CD4-positive, alpha-beta memory T cell (primary cell): ENCODE data around the gene CACNA1C. TPM values are rescaled to one million over a fixed set of nuclear protein-coding genes. Genes with fewer than 3 reads are reported as not detected.

ENCODE experiments used
- CTCF ChIA-PET: fragments of 350-600 bp; sonication (Branson Sonifier 250); formaldehyde crosslinking; loops from one replicate; lab custom pipeline; 2021; ENCODE audit warnings: inconsistent platforms; ENCODE audit not compliant: partially characterized antibody; lab: Charles Lee
- POLR2A ChIA-PET: fragments of 350-600 bp; sonication (Branson Sonifier 250); formaldehyde crosslinking; loops from one replicate; lab custom pipeline; 2021; ENCODE audit not compliant: partially characterized antibody; lab: Charles Lee
- DNase-seq, 5 donors: peaks; one replicate each; pipeline versions ENCODE4 v3.0.0 to v3.0.0-alpha.2; 2020 to 2022; ENCODE audit warnings: mixed read lengths in 1 of 5
- H3K27ac ChIP-seq: one replicate; pipeline ENCODE4 v1.7.0; 2013; ENCODE audit warnings: low read depth, low read length
- H3K27me3 ChIP-seq: 2 replicates; pipeline ENCODE4 v1.7.0; 2013; ENCODE audit warnings: mild to moderate bottlenecking, low read length, moderate library complexity; ENCODE audit not compliant: insufficient read depth
- H3K36me3 ChIP-seq: 2 replicates; pipeline ENCODE4 v1.7.0; 2013; ENCODE audit warnings: mild to moderate bottlenecking, low read length, moderate library complexity; ENCODE audit not compliant: insufficient read depth
- H3K4me1 ChIP-seq: 2 replicates; pipeline ENCODE4 v1.7.0; 2013; ENCODE audit warnings: mild to moderate bottlenecking, low read length, moderate library complexity; ENCODE audit not compliant: insufficient read depth
- H3K4me3 ChIP-seq, 2 donors: one replicate each; pipeline ENCODE4 v1.7.0; 2013; ENCODE audit warnings: low read length in 2 of 2, mild to moderate bottlenecking in 1 of 2
- H3K9me3 ChIP-seq, 2 donors: one replicate each; pipeline ENCODE4 v1.7.0; 2013; ENCODE audit warnings: low read length in 2 of 2, control low read depth in 1 of 2; ENCODE audit not compliant: control insufficient read depth in 1 of 2
- H3K27ac Mint-ChIP-seq, 7 donors: one replicate each; pipeline ENCODE4 v1.8.0; 2020 to 2021; ENCODE audit warnings: mixed read lengths in 7 of 7, mild to moderate bottlenecking in 6 of 7, inconsistent platforms in 3 of 7, moderate library complexity in 3 of 7
- H3K27me3 Mint-ChIP-seq, 2 donors: one replicate each; pipeline ENCODE4 v1.8.0; 2020 to 2021; ENCODE audit warnings: mixed read lengths in 2 of 2
- H3K36me3 Mint-ChIP-seq, 2 donors: one replicate each; pipeline ENCODE4 v1.8.0; 2020 to 2021; ENCODE audit warnings: mixed read lengths in 2 of 2, inconsistent platforms in 1 of 2, mild to moderate bottlenecking in 1 of 2
- H3K4me1 Mint-ChIP-seq, 4 donors: one replicate each; pipeline ENCODE4 v1.8.0; 2020 to 2021; ENCODE audit warnings: mixed read lengths in 4 of 4, mild to moderate bottlenecking in 1 of 4
- H3K4me3 Mint-ChIP-seq, 8 donors: one replicate each; pipeline ENCODE4 v1.8.0; 2020 to 2021; ENCODE audit warnings: mixed read lengths in 8 of 8, mild to moderate bottlenecking in 7 of 8, moderate library complexity in 6 of 8, inconsistent platforms in 3 of 8
- H3K9me3 Mint-ChIP-seq, 8 donors: one replicate each; pipeline ENCODE4 v1.8.0; 2020 to 2021; ENCODE audit warnings: mixed read lengths in 8 of 8, mild to moderate bottlenecking in 5 of 8, inconsistent platforms in 3 of 8, moderate library complexity in 1 of 8
- intact Hi-C: fragments of 100-400 bp; cut with micrococcal nuclease; formaldehyde crosslinking; loops from one replicate; pipeline ENCODE4 v1.15.1; 2023
- polyA plus RNA-seq, 2 donors: library from polyadenylated mRNA; unstranded; fragments of 300-500 nt; fragmentation: Illumina TruSeq; gene quantifications; one replicate each; pipeline ENCODE4 v1.2.3, GENCODE V29; 2021
- total RNA-seq, 2 experiments: library from RNA; stranded (reverse); gene quantifications; one replicate each; pipeline ENCODE4 v1.2.3, GENCODE V29; 2021

CACNA1C gene
- total and polyA plus RNA-seq, 4 experiments from 2014 or later: 0.05 to 0.21 (median 0.07) TPM

DNA sequence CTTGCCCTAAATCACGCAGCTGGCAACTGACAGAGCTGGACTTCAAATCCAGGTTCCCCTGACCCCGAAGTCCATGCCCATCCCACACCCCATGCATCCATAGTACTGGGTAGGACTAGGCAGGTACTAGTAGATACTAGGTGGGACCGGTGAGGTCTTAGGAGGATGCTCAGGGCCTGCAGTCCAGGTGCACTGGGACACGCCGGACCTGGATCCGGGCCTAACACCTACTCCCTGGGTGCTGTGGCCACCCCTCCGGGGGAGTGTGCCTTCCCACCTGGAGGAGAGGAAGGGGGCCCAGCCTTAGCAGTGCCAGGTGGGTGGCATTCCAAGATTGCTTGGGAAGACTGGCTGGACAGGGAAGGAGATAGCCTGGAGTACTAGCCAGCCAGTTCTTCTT, 64.8 kb downstream of the CACNA1C start:
- Mint-ChIP-seq H3K4me3 (no peak overlapping the region), H3K27me3 (peaks cover 2 to 8% of the 10 kb centered on the region in 2 donors), H3K9me3 (no peaks in the 10 kb centered on the region), H3K27ac (no peak overlapping the region), H3K4me1 (no peaks in the 10 kb centered on the region), H3K36me3 (no peaks in the 10 kb centered on the region)
- H3K27me3 ChIP-seq: no peaks in the 10 kb centered on the region
- H3K4me1 ChIP-seq: no peaks in the 10 kb centered on the region
- no peak for DNase-seq
- H3K36me3 ChIP-seq: no peaks in the 10 kb centered on the region
- intact Hi-C loops: no loop called here
- ChIA-PET POLR2A (no interaction called here), CTCF (no interaction called here)
- no peak overlapping the region for H3K27ac ChIP-seq
- H3K4me3 ChIP-seq: no peak overlapping the region
- H3K9me3 ChIP-seq: no peaks in the 10 kb centered on the region

DNA sequence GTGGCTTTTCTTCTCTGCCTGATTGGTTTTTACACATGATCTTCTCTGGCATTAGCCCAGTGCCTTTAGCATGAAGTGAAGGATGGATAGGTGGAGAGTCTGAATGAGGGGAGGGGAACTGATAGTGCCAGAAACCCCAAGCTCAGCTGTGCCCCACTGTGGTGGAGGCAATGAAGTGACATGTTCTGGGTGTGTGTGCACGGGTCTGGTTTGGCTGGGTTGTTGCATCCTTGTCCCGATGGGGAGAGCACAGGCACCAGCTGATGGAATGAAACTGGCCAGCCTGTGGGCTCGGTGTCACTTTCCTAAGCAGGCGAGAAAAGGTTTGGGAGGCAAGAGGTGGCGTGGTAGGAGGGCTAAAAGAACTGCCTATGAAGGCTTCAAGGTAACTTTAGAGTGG, 65.3 kb downstream of the CACNA1C start:
- Mint-ChIP-seq H3K9me3 (no peaks in the 10 kb centered on the region), H3K36me3 (no peaks in the 10 kb centered on the region), H3K4me3 (no peak overlapping the region), H3K27me3 (peaks cover 2 to 7% of the 10 kb centered on the region in 2 donors), H3K27ac (peak overlapping the region in 1 of 7 donors; percentile 34), H3K4me1 (no peaks in the 10 kb centered on the region)
- intact Hi-C loops: no loop called here
- Histone ChIP-seq H3K27me3 (no peaks in the 10 kb centered on the region), H3K4me3 (no peak overlapping the region), H3K27ac (no peak overlapping the region), H3K9me3 (no peaks in the 10 kb centered on the region), H3K36me3 (no peaks in the 10 kb centered on the region), H3K4me1 (no peaks in the 10 kb centered on the region)
- ChIA-PET POLR2A (no interaction called here), CTCF (no interaction called here)
- no peak for DNase-seq

DNA sequence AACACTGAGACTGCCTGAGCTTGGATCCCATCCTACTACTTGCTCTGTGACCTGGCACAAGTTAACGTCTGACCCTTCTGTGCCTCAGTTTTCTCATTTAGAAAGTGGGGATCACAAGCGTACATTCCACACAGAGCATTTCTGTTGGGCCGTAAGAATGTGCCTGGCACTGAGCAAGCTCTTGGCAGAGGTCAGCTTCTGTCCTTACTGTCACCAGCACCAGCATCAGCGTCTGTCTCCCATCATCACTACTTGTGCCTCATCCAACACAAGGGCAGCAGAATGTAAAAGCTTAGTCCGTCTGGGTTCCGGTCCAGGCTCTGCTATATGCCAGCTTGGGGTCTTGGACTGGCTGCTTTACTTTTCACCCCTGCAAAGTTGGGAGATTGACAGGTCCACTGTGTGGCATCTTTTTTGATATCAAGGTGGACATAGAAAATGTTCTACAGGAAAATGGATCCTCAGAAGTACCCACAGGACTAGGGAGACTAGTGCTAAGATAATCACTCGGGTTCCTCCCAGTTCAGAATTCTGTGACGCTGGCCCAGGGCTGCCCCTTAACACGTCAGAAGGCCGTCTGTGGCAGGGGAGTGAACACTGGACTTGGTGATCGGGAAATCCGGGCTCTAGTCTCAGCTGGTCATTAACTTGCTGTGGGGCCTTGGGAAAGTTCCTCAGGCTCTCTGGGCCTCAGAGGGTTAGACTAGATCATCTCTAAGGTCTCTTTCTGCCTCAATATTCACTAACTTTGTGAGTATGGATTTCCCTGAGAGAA, 65.9 kb downstream of the CACNA1C start:
- ChIA-PET POLR2A (no interaction called here), CTCF (no interaction called here)
- no peaks in the 10 kb centered on the region for H3K36me3 Mint-ChIP-seq
- no peaks in the 10 kb centered on the region for H3K27me3 ChIP-seq
- H3K4me1 Mint-ChIP-seq: no peaks in the 10 kb centered on the region
- no peak for DNase-seq
- intact Hi-C loops: no loop called here
- no peaks in the 10 kb centered on the region for H3K4me1 ChIP-seq
- no peak overlapping the region for H3K27ac Mint-ChIP-seq
- H3K4me3 ChIP-seq: no peak overlapping the region
- no peaks in the 10 kb centered on the region for H3K36me3 ChIP-seq
- H3K4me3 Mint-ChIP-seq: no peak overlapping the region
- H3K27me3 Mint-ChIP-seq: peaks cover 2 to 7% of the 10 kb centered on the region in 2 donors
- no peak overlapping the region for H3K27ac ChIP-seq
- no peaks in the 10 kb centered on the region for H3K9me3 Mint-ChIP-seq
- no peaks in the 10 kb centered on the region for H3K9me3 ChIP-seq

DNA sequence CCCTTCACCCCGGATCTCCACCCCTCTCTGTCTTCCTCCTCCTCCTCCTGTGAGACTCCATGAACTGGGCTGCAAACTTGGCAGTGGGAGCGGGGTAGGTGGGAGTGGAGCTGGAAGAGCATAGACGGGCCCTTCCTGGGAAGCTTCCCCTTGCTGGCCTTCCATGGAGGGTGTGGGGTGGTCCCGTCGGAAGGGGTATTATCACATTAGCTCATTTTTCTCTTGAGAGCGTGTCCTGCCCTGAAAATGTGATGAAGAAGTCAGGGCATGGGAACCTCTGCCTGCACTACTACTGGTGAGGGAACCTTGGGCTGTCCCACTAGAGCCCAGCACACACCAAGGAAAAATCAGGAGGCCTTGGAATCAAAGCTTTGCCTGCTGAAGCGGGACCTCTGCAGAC, 66.5 kb downstream of the CACNA1C start:
- Mint-ChIP-seq H3K4me1 (no peaks in the 10 kb centered on the region), H3K36me3 (no peaks in the 10 kb centered on the region), H3K4me3 (no peak overlapping the region), H3K9me3 (no peaks in the 10 kb centered on the region), H3K27ac (no peak overlapping the region), H3K27me3 (peaks cover 2 to 7% of the 10 kb centered on the region in 2 donors)
- intact Hi-C loops: no loop called here
- H3K9me3 ChIP-seq: no peaks in the 10 kb centered on the region
- CTCF ChIA-PET: no interaction called here
- H3K27me3 ChIP-seq: no peaks in the 10 kb centered on the region
- no peak for DNase-seq
- H3K27ac ChIP-seq: no peak overlapping the region
- no peaks in the 10 kb centered on the region for H3K36me3 ChIP-seq
- no peak overlapping the region for H3K4me3 ChIP-seq
- POLR2A ChIA-PET: no interaction called here
- H3K4me1 ChIP-seq: no peaks in the 10 kb centered on the region

DNA sequence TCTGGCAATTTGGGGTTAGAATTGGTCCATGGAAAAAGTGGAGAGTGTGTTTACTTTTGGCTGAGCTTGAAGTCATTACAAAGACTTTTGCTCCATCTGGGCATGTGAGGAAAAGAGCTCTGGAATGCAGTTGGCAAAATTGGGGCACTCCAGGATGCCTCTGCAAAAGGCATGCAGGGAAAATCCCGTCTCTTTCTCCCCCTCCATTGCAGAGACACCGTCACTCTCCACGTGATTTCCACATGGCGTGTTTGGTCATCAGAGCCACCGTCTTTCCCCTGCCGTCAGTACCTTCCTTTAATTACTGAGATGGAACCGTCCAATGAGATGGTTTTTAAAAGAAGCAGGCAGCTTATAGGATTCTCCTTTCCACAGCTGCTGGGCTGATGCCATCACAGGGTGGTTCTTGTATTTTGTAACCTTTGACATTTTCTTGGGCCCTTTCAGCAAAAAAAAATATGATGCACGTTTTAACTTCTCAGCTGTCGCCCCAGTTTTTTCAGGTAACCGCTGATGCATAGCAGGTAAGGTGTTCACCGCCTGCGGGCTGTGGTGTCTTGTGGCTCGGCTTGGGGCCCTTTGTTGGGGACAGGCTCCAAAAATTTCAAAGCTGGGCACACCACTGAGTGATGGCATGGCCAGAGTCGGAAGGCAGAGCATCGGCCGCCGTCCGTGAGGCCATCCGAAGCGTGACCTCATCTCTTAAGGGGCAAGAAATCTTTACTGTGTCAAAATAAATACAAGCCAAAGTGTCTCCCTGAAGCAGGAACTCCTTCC, 68.4 kb downstream of the CACNA1C start:
- CTCF ChIA-PET: no interaction called here
- no peak for DNase-seq
- Mint-ChIP-seq H3K4me1 (no peaks in the 10 kb centered on the region), H3K27ac (no peak overlapping the region), H3K36me3 (no peaks in the 10 kb centered on the region), H3K4me3 (no peak overlapping the region), H3K9me3 (no peaks in the 10 kb centered on the region), H3K27me3 (peaks cover 2 to 4% of the 10 kb centered on the region in 2 donors)
- intact Hi-C loops: no loop called here
- H3K9me3 ChIP-seq: no peaks in the 10 kb centered on the region
- POLR2A ChIA-PET: no interaction called here
- H3K27me3 ChIP-seq: no peaks in the 10 kb centered on the region
- H3K36me3 ChIP-seq: no peaks in the 10 kb centered on the region
- H3K4me1 ChIP-seq: no peaks in the 10 kb centered on the region
- no peak overlapping the region for H3K4me3 ChIP-seq
- H3K27ac ChIP-seq: no peak overlapping the region

DNA sequence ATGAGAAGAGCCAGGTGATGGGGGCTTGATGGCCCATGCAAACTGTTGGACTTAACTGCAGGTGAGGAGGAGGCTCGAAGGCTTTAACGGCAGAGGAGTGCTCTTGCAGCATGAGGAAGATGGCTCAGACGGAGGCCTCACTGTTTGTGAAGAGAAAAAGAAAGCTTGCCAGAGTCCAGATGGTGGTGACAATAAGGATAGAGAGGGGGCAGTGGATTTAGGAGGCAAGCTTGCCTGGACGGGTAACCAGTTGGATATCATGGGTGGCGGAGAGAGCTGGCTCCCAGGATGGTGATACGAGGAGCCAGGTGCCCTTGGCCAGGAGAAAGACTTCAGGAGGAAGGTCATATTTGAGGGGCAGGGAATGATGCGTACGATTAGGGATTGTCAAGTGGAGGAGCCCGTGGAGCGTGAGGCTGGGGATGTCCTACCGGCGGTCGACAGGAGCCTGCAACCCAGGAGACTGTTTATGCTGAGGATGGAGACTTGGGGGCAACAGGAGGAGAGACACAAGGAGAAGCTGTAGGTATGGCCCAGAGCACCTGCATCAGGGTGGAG, 71.8 kb downstream of the CACNA1C start:
- H3K4me1 Mint-ChIP-seq: no peaks in the 10 kb centered on the region
- Histone ChIP-seq H3K36me3 (no peaks in the 10 kb centered on the region), H3K27me3 (no peaks in the 10 kb centered on the region), H3K27ac (no peak overlapping the region), H3K4me1 (no peaks in the 10 kb centered on the region), H3K4me3 (no peak overlapping the region), H3K9me3 (no peaks in the 10 kb centered on the region)
- peaks cover 2 to 5% of the 10 kb centered on the region in 2 donors for H3K27me3 Mint-ChIP-seq
- no peaks in the 10 kb centered on the region for H3K36me3 Mint-ChIP-seq
- peak overlapping the region in 2 of 7 donors; percentile 66 to 70 for H3K27ac Mint-ChIP-seq
- ChIA-PET CTCF (no interaction called here), POLR2A (no interaction called here)
- no peaks in the 10 kb centered on the region for H3K9me3 Mint-ChIP-seq
- intact Hi-C loops: no loop called here
- H3K4me3 Mint-ChIP-seq: no peak overlapping the region
- DNase-seq: no peak

DNA sequence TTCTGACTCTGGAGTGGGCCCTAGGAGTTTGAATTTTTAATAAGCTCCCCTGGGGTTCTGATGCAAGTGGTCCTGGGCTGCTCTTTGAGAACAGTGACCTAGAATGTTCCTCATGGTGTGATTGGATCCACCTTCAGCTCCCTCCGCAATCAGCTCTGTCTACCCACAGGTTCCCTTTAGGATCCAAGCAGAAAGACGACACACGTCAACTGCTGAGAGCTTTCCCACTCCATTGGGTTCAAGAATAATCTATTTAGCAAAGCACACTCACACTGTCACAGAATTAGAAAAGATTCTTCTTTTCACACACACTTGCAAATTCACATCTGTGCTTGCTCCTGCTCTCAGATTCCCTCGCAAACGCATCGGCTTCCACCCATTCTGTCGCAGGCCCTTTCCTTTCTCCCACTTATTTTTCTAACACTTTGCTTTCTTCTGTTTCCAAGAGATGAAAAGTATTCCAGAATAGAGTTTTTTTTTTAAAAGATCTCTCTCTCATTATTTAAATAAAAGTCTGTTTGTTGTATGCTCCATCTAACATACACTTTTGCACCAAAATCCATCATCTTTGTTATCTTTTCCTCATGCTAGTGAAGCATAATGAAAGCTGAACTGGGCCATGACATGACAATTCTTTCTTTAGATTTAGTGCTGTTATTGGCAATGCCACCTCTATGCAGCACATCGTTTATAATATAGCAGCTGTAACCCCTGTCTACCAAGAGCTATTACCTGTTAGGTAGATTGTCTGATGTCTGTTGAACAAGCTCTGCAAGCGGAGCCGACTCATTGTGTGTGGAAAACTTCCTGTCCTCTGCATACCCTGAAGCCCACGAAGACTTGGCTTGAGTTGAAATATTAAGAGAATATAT, 73.1 kb downstream of the CACNA1C start:
- CTCF ChIA-PET: no interaction called here
- H3K36me3 Mint-ChIP-seq: no peaks in the 10 kb centered on the region
- peaks cover 0 to 1% of the 10 kb centered on the region in 2 donors for H3K27me3 Mint-ChIP-seq
- H3K27ac Mint-ChIP-seq: peak overlapping the region in 1 of 7 donors; percentile 20
- POLR2A ChIA-PET: no interaction called here
- intact Hi-C loops: no loop called here
- H3K27me3 ChIP-seq: no peaks in the 10 kb centered on the region
- no peaks in the 10 kb centered on the region for H3K4me1 Mint-ChIP-seq
- H3K4me3 Mint-ChIP-seq: no peak overlapping the region
- no peak overlapping the region for H3K27ac ChIP-seq
- H3K4me1 ChIP-seq: no peaks in the 10 kb centered on the region
- no peaks in the 10 kb centered on the region for H3K9me3 Mint-ChIP-seq
- H3K36me3 ChIP-seq: no peaks in the 10 kb centered on the region
- no peak for DNase-seq
- H3K4me3 ChIP-seq: no peak overlapping the region
- no peaks in the 10 kb centered on the region for H3K9me3 ChIP-seq
